HCT116 (cell line): ENCODE results near the gene TENM3. TPM values are rescaled to one million over a fixed set of nuclear protein-coding genes. Genes with fewer than 3 reads are reported as not detected.

ENCODE experiments used
- ATAC-seq: fragments of 200-7000 bp; cut with Tn5 transposase; 2 replicates; pipeline ENCODE4 v1.9.1; 2020; ENCODE audit warnings: mild to moderate bottlenecking, moderate library complexity
- BruUV-seq: library from RNA; stranded (reverse); fragments of 400-500 nt; replicated peaks from 2 replicates; lab custom pipeline; 2021; lab: Mats Ljungman, UMichigan
- CTCF ChIA-PET: fragments of 300-600 bp; sonication (Branson Sonifier 250); formaldehyde crosslinking; loops from one replicate; lab custom pipeline; 2021; ENCODE audit warnings: antibody characterized with exemption; lab: Charles Lee
- POLR2A ChIA-PET: fragments of 300-600, 350-600 bp; sonication (Branson Sonifier 250); formaldehyde crosslinking; loops from one replicate; lab custom pipeline; 2021; ENCODE audit warnings: antibody characterized with exemption; lab: Charles Lee
- RAD21 ChIA-PET, 2 experiments: fragments of 300-600 bp; sonication (Branson Sonifier 250); formaldehyde crosslinking; loops; one replicate each; lab custom pipeline; 2023; ENCODE audit warnings: low total read pairs in 2 of 2; ENCODE audit not compliant: uncharacterized antibody in 2 of 2, unreplicated experiment in 2 of 2, low non-redundant PET in 1 of 2; lab: Charles Lee
- DNase-seq: peaks from one replicate; pipeline ENCODE4 v3.0.0-alpha.2; 2010; ENCODE audit warnings: low read depth, low spot score
- H2AFZ ChIP-seq: fragments of 200-600 bp; shearing (Covaris generic), sonication (generic); 2 replicates; pipeline ENCODE4 v1.6.1; 2017; ENCODE audit warnings: low read depth, mixed run types, mixed read lengths, antibody characterized with exemption, low read length; ENCODE audit not compliant: poor library complexity, severe bottlenecking
- H3K27ac ChIP-seq: 2 replicates; pipeline ENCODE4 v1.5.1; 2012; ENCODE audit warnings: low read depth, low read length
- H3K27me3 ChIP-seq: fragments of 200-600 bp; sonication (generic); 2 replicates; pipeline ENCODE4 v1.6.1; 2016; ENCODE audit warnings: mixed run types, low read length, mixed read lengths; ENCODE audit not compliant: insufficient read depth
- H3K36me3 ChIP-seq, 2 experiments: fragments of 200-500 bp in 1 of 2; fragments of 200-600 bp in 1 of 2; sonication (Bioruptor generic) in 1 of 2; sonication (generic) in 1 of 2; 2 replicates each; pipeline versions ENCODE4 v1.5.1 to v1.6.1; 2014 to 2016; ENCODE audit warnings: low read length in 2 of 2, inconsistent platforms in 1 of 2, mixed read lengths in 1 of 2, mixed run types in 1 of 2; ENCODE audit not compliant: insufficient read depth in 2 of 2, control insufficient read depth in 1 of 2
- H3K4me1 ChIP-seq, 2 experiments: fragments of 200-600 bp in 1 of 2; sonication (generic) in 1 of 2; 2 replicates each; pipeline versions ENCODE4 v1.5.1 to v1.6.1; 2012 to 2017; ENCODE audit warnings: low read length in 2 of 2, inconsistent platforms in 1 of 2, mild to moderate bottlenecking in 1 of 2, mixed read lengths in 1 of 2, mixed run types in 1 of 2, moderate library complexity in 1 of 2; ENCODE audit not compliant: insufficient read depth in 2 of 2, control insufficient read depth in 1 of 2
- H3K4me2 ChIP-seq: fragments of 200-600 bp; sonication (generic); 2 replicates; pipeline ENCODE4 v1.6.1; 2017; ENCODE audit warnings: mixed run types, low read length, mixed read lengths
- H3K4me3 ChIP-seq, 2 experiments: fragments of 200-600 bp in 1 of 2; sonication (generic) in 1 of 2; replicated peaks in 1 of 2; 2 replicates each; pipeline ENCODE4 v1.5.1; 2011 to 2016; ENCODE audit warnings: low read length in 2 of 2, control low read depth in 1 of 2, low read depth in 1 of 2, mild to moderate bottlenecking in 1 of 2, mixed read lengths in 1 of 2, mixed run types in 1 of 2
- H3K79me2 ChIP-seq: fragments of 200-600 bp; sonication (generic); 2 replicates; pipeline ENCODE4 v1.6.1; 2017; ENCODE audit warnings: mild to moderate bottlenecking, mixed run types, low read length, moderate library complexity, mixed read lengths; ENCODE audit not compliant: insufficient read depth
- H3K9ac ChIP-seq: fragments of 200-600 bp; sonication (generic); 2 replicates; pipeline ENCODE4 v1.6.1; 2016; ENCODE audit warnings: low read length, mixed read lengths
- H3K9me2 ChIP-seq: fragments of 200-600 bp; sonication (generic), shearing (Covaris generic); 2 replicates; pipeline ENCODE4 v1.6.1; 2017; ENCODE audit warnings: mixed run types, mild to moderate bottlenecking, moderate library complexity; ENCODE audit not compliant: insufficient read depth
- H3K9me3 ChIP-seq, 2 experiments: fragments of 200-500 bp in 1 of 2; fragments of 200-600 bp in 1 of 2; sonication (Bioruptor generic) in 1 of 2; sonication (generic) in 1 of 2; 2 replicates each; pipeline ENCODE4 v1.6.1; 2014 to 2017; ENCODE audit warnings: low read length in 2 of 2, mixed read lengths in 2 of 2, inconsistent platforms in 1 of 2, low read depth in 1 of 2, mild to moderate bottlenecking in 1 of 2, mixed run types in 1 of 2, moderate library complexity in 1 of 2; ENCODE audit not compliant: control insufficient read depth in 1 of 2, insufficient read depth in 1 of 2
- H4K20me1 ChIP-seq: fragments of 200-600 bp; sonication (generic), shearing (Covaris generic); 2 replicates; pipeline ENCODE4 v1.6.1; 2017; ENCODE audit warnings: mixed run types, mild to moderate bottlenecking, moderate library complexity; ENCODE audit not compliant: insufficient read depth
- CEBPB ChIP-seq: IDR thresholded peaks from 2 replicates; pipeline ENCODE4 v1.6.1; 2012; ENCODE audit warnings: low read depth
- EZH2 ChIP-seq: fragments of 200-600 bp; sonication (generic); IDR thresholded peaks from 2 replicates; pipeline ENCODE4 v1.6.1; 2017; ENCODE audit warnings: antibody characterized with exemption, mixed run types
- POLR2A ChIP-seq: IDR thresholded peaks from 2 replicates; pipeline ENCODE4 v1.7.0; 2011; ENCODE audit warnings: borderline replicate concordance; ENCODE audit not compliant: insufficient read depth, insufficient read length; ENCODE audit errors: extremely low read depth
- RAD21 ChIP-seq: IDR thresholded peaks from 2 replicates; pipeline ENCODE4 v1.6.1; 2012; ENCODE audit warnings: low read depth, mild to moderate bottlenecking
- SIN3A ChIP-seq: IDR thresholded peaks from 2 replicates; pipeline ENCODE4 v1.6.1; 2012; ENCODE audit warnings: low read depth
- SRF ChIP-seq: IDR thresholded peaks from 2 replicates; pipeline ENCODE4 v1.6.1; 2012; ENCODE audit warnings: low read depth
- TCF7L2 ChIP-seq: IDR thresholded peaks from 2 replicates; pipeline ENCODE4 v1.7.0; 2011; ENCODE audit warnings: borderline replicate concordance, inconsistent platforms; ENCODE audit not compliant: insufficient read depth, insufficient read length; ENCODE audit errors: extremely low read depth
- intact Hi-C: fragments of 100-400 bp; cut with micrococcal nuclease; formaldehyde crosslinking; loops from 2 replicates; pipeline ENCODE4 v1.10.0; 2022
- total RNA-seq: library from RNA; stranded (reverse); gene quantifications from one replicate; pipeline ENCODE4 v1.2.1, GENCODE V29; 2021; ENCODE audit not compliant: unreplicated experiment

The TENM3 gene
- total RNA-seq, 1 experiment from 2014 or later = 0.54 TPM

DNA sequence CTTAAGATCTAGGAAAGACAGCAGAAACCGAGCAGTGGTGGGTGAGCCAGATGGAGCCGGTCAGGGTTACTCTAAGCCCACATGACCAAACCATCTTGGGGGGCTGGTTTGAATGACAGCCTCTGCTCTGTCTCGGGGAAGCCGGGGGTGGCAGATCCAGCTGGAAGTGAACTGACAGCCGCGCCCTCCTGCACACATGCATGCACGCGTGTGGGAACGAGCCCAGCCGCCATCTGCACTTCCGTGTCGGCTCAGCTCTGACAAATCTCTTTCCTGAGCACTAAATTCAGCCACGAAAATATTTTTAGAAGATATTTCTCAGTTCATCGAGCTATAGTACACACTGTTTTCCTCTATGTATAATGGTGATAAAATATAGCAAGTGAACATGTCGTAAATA lies 558.4 kb downstream of the TENM3 start:
- peaks cover 2 to 6% of the 10 kb centered on the region in 2 experiments; a peak in 2 of 4 replicates for H3K4me1 ChIP-seq
- H3K4me2 ChIP-seq = no peak overlapping the region
- TF ChIP-seq RAD21 = no peak
- no peak for TF ChIP-seq CEBPB
- TF ChIP-seq EZH2 = no peak
- TF ChIP-seq TCF7L2 = no peak
- no peak for TF ChIP-seq SRF
- POLR2A ChIA-PET = no interaction called here
- no peak for DNase-seq
- no peaks in the 10 kb centered on the region for H4K20me1 ChIP-seq
- no peak overlapping the region for H2AFZ ChIP-seq
- H3K79me2 ChIP-seq = no peaks in the 10 kb centered on the region
- no peak overlapping the region for H3K9ac ChIP-seq
- H3K27ac ChIP-seq = no peak overlapping the region
- intact Hi-C loops = loop anchor here (10.0 kb wide), 1 partner anchor 463 kb away; no protein-coding TSS in a partner anchor
- no peaks in the 10 kb centered on the region for H3K36me3 ChIP-seq
- CTCF ChIA-PET = no interaction called here
- BruUV-seq = no TSS peak
- no peaks in the 10 kb centered on the region for H3K9me3 ChIP-seq
- no peaks in the 10 kb centered on the region for H3K9me2 ChIP-seq
- no peak for ATAC-seq
- H3K4me3 ChIP-seq = no peak overlapping the region
- no peaks in the 10 kb centered on the region for H3K27me3 ChIP-seq
- RAD21 ChIA-PET = no interaction called here

DNA sequence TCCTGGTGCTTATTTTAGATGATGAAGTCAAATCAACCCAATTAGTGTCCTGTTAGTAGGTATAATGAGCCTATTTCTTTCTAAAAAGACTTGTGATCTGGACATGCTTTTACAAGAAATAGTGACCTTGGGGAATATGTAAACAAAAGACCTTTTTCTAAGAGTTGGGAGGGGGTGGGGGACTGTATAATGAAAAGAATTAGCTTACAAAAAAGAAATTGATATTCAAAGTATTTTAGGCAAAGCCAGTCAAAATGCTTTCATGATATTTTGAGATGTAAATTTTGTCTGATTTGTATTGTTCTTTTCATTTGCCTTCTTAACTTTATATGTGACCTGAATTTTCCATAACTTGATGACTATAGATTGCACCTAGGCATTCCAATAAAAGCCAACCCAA lies 559.4 kb downstream of the TENM3 start:
- DNase-seq (no peak), ATAC-seq (no peak)
- no peak overlapping the region for H3K9ac ChIP-seq
- intact Hi-C loops = loop anchor here (10.0 kb wide), 1 partner anchor 462 kb away; no protein-coding TSS in a partner anchor
- no peaks in the 10 kb centered on the region for H3K9me3 ChIP-seq
- no peak overlapping the region for H3K27ac ChIP-seq
- H3K79me2 ChIP-seq = no peaks in the 10 kb centered on the region
- H3K4me1 ChIP-seq = peaks cover 4 to 11% of the 10 kb centered on the region in 2 experiments; a peak in 2 of 4 replicates
- ChIA-PET CTCF (no interaction called here), POLR2A (no interaction called here), RAD21 (no interaction called here)
- BruUV-seq = no TSS peak
- no peaks in the 10 kb centered on the region for H3K36me3 ChIP-seq
- H3K9me2 ChIP-seq = no peaks in the 10 kb centered on the region
- H2AFZ ChIP-seq = no peak overlapping the region
- no peaks in the 10 kb centered on the region for H3K27me3 ChIP-seq
- no peak for TF ChIP-seq POLR2A
- no peak for TF ChIP-seq SIN3A
- H3K4me3 ChIP-seq = no peak overlapping the region
- H3K4me2 ChIP-seq = no peak overlapping the region
- H4K20me1 ChIP-seq = no peaks in the 10 kb centered on the region
